ENCODE data around the gene USP53.

GRCh38 chr4:119299260-119299671, 86.8 kb downstream of the USP53 start:
- TF ChIP-seq, protein P1, sequence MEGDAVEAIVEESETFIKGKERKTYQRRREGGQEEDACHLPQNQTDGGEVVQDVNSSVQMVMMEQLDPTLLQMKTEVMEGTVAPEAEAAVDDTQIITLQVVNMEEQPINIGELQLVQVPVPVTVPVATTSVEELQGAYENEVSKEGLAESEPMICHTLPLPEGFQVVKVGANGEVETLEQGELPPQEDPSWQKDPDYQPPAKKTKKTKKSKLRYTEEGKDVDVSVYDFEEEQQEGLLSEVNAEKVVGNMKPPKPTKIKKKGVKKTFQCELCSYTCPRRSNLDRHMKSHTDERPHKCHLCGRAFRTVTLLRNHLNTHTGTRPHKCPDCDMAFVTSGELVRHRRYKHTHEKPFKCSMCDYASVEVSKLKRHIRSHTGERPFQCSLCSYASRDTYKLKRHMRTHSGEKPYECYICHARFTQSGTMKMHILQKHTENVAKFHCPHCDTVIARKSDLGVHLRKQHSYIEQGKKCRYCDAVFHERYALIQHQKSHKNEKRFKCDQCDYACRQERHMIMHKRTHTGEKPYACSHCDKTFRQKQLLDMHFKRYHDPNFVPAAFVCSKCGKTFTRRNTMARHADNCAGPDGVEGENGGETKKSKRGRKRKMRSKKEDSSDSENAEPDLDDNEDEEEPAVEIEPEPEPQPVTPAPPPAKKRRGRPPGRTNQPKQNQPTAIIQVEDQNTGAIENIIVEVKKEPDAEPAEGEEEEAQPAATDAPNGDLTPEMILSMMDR (IDR thresholded peaks at IDR 0.05 in 2 of 3, conservative IDR thresholded peaks at IDR 0.05 in 1 of 3; ENCODE audit: control insufficient read depth in 2 of 3, extremely low read depth in 1 of 3, insufficient read depth in 1 of 3, low read depth in 3 of 3, low read length in 3 of 3) = no peak
- TF ChIP-seq POLR2AphosphoS5 (IDR thresholded peaks at IDR 0.05; ENCODE audit: low read length) (no peak), SRF (IDR thresholded peaks at IDR 0.05; ENCODE audit: low read depth in 2 of 2, low read length in 2 of 2) (no peak), RAD21 (IDR thresholded peaks at IDR 0.05; ENCODE audit: insufficient read depth, low read depth, low read length) (no peak), BHLHE40 (IDR thresholded peaks at IDR 0.05; ENCODE audit: borderline replicate concordance in 1 of 2, low read depth in 2 of 2, low read length in 1 of 2) (no peak)
- TF ChIP-seq, protein P2, sequence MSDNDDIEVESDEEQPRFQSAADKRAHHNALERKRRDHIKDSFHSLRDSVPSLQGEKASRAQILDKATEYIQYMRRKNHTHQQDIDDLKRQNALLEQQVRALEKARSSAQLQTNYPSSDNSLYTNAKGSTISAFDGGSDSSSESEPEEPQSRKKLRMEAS (IDR thresholded peaks at IDR 0.05; ENCODE audit: low read depth, low read length) = no peak

All from GM12878 (cell line).